HG02623 (cell line): ENCODE measurements around the gene P2RY13.

Experiments
- ATAC-seq: cut with Tn5 transposase; IDR thresholded peaks from one replicate; pipeline ENCODE4 v1.9.1; 2021; ENCODE audit warnings: moderate library complexity; ENCODE audit not compliant: unreplicated experiment

Gene P2RY13

DNA sequence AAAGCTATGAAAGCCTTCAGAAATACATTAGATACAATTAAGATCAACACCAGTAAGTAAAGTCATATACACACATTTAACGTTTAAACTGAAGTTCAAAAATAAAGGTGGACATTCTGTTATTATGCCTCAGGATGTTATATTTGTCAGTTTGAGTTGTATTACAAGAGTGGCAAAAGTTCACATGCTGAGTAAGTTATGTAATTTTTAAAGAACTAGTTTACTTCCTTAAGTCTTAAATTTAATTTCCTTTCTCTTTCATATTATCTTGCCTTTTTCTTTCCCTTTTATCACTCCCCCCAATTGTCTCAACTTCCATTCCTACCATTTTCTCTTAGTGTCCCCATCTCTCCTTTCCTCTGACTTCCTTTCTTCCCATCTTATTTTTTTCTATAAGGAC lies 7.8 kb downstream of the P2RY13 start:
- ATAC-seq = no peak

DNA sequence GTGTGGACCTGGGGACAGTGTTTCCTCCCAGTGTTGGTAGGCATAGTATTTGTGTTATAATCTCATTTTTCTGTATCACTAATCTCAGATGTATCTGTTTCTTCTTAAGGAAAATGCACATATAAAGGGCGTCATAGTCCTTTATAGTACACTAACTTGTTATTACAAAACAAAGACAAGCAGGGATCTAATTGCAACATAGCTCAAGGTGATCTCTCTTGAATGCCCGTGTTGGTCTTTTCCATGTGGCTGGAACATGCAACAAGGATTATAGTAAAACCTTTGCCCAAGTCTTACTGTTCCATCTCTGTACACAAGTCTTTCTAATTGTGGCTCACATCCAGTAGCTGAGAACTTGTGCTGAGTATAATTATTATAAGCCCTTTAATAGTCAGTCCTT lies 9.2 kb downstream of the P2RY13 start:
- ATAC-seq = no peak

DNA sequence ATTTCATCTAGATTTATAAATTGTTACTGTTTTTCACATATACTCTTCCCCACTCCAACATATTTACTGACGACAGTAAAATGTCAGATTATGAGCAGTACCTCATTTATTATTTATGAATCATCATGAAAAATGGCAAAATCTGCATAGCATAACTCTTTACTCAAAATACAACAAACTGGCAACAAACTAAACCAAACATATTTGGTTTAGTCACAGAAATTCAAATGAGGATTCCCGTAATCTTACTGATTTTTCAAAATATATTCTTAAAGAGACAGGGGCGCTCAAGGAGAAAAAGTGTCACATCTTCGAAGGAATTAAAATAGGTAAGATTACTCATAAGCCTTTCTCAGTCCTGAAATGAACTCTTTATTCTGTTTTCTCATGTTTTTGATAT lies 9.7 kb downstream of the P2RY13 start:
- ATAC-seq = no peak

GRCh38 chr3:151318991-151319390 lies 10.4 kb downstream of the P2RY13 start:
- no peak for ATAC-seq

DNA sequence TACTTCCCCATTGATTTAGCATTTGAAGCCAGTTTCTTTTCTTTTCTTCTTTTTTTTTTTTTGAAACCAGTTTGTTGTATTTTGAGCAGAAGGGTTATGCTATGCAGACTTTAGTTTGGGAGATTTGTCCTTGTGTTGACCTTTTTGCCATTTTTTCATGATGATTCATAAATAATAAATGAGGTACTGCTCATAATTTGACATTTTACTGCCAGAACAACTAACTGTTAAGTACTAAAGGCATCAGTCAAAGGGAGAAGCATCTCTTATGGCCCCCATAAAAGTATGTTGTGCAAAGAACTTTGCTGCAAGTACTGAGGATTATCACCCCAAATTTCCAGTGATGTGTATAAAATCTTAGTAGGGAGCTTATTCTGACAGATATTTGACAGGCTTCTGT lies 11.0 kb downstream of the P2RY13 start:
- no peak for ATAC-seq

- no peak for ATAC-seq
These were observed 12.9 kb downstream of the P2RY13 start, which contains the start of gene GPR87 for GRCh38 chr3:151316267-151316991. GPR87 (minus strand) TSS chr3:151316820; CDS start chr3:151300100, 16,720 bp downstream.

- no peak for ATAC-seq
These were observed 13.5 kb downstream of the P2RY13 start for GRCh38 chr3:151315846-151316245.

DNA sequence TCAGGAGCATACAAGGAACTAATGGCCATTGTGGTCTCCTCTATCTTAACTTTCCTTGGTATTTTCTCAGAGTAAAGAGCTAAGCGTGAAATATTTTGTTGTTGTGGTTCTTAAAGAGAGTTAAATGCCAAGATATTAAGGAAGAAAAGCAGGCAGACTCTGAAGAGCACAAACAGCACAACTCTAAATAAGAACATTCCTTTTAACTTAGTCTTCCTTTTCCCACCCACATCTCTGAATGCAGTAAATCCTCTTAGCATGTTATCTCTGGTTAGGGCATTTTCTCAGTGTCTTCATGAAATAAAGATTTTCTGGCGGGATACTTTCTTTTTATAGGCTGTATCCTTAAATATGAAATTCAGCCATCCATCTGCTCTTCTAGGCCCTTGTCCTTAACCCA lies 14.2 kb downstream of the P2RY13 start:
- no peak for ATAC-seq

DNA sequence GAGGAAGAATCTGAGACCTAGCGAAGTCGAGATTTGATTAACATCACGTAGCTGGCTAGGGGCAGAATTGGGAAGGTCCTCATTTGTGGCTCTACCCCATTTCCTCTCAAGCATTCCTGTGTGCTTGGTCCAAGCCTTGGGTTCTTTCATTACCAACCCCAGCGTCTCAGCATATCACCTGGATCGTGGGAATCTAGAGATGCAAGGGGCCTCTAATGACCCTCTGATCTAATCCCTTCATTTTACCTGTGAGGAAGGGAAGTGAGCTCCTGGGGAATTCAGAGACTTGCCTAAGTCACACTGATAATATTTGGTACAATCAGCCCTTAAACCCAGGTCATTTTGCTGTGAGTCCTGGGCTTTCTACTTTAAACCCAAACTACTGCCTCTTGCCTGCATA lies 14.8 kb downstream of the P2RY13 start:
- no peak for ATAC-seq

- no peak for ATAC-seq
These were observed 15.2 kb downstream of the P2RY13 start for GRCh38 chr3:151314137-151314536.

DNA sequence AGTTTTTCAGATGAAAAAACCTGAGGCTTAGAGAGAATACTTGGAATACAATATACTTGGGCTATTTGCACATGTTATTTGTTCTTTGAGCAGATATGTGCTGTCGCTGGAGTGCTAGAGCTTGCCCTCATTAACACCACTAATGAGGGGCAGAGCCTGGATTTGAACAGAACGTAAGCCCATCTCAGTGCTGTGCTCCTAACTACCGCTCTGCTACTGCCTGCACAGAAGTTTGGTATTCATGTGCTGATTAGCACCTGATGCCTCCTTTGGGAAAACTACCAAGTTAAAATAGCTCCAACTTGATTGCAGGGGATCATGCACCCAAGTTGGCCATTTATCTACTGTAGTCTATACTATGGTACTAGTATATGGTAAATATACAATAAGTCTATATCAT lies 16.4 kb downstream of the P2RY13 start:
- ATAC-seq = no peak

GRCh38 chr3:151309566-151309965 lies 19.8 kb downstream of the P2RY13 start:
- no peak for ATAC-seq

- no peak for ATAC-seq
These were observed 21.5 kb downstream of the P2RY13 start for GRCh38 chr3:151307583-151308488.

GRCh38 chr3:151307131-151307530 lies 22.2 kb downstream of the P2RY13 start:
- no peak for ATAC-seq

DNA sequence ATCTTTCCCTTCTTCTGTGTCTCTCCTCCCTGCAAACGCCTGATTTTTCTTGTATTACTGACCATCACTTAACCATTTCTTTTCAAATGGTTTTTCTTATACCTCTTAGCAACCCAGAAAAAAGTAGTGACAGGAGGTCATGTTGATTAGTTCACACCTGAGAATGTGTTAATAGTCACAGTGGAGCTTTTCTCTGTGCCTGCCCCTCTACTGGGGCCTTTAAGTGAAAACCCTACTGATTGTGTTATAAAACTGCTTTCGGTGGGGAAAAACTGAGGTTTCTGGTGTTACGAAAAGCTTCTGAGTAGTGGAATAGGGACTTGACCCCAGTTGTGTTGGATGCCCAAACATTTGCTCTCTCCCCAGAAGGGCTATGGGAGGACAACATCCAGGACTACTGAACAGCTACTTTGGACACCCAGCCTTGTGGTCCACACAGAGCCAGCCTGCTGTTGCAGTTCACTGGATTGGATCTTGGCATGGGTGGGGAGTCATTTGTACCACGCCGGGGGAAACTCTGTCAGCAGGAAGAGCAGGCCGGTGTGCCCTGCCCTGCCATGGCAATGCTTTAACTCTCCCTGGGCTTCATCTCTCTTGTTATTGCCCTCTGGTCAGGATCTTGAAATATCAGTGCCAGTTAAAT lies 23.1 kb downstream of the P2RY13 start:
- ATAC-seq = no peak

- no peak for ATAC-seq
These were observed 23.6 kb downstream of the P2RY13 start for GRCh38 chr3:151305775-151306151.

DNA sequence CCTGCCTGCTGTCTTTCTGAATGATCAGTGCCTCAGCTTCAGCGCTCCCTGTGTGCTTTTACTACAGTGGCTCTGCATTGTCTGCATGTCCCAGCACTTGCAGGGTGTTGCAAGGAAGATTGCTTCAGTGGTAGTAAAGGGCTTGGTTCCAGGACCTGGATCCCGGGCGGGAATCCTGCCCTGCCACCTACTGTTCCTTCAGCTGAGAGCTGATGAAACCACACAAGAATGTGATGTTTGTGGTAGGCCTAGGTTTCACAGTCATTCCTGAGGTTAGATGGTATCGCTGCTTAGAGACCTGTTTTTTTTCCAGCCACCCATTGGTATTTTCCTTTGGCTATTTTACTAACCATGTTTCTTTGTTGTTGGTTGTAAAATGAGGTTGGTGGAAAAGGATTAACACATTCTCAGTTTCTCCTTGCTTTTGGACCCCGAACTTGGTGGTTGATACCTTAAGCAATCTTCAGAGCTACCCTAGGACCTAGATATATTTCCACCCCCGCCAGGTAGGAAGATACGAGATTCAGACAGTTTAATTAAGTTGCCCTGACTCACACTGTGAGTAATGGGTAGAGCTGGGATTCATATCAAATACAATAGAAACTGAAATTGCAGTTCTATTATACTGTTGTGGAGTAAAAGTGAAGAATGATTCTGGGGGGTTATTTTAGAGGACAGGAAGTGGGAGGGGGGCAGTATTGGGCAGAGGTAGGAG lies 24.1 kb downstream of the P2RY13 start:
- ATAC-seq = no peak

DNA sequence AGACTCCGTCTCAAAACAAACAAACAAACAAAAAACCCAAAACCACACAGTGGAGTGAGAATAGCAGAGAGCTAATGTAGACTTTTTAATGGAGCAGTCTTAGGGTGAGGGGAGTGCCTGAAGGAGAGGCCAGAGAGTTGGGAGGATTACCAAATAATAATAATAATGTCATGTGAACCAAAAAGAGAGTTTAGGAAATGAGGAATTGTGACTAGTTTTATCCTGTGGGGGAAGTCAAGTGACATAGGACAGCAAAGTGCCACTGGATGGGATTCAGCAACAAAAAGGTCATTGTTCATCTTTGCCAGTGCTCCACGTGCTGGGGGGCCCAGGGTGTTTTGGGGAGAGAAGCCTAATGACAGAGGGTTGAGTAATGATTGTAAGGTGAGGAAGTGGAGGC lies 25.6 kb downstream of the P2RY13 start:
- no peak for ATAC-seq

- ATAC-seq = no peak
These were observed 27.6 kb downstream of the P2RY13 start for GRCh38 chr3:151301787-151302186.

GRCh38 chr3:151300539-151300938 lies 28.8 kb downstream of the P2RY13 start:
- ATAC-seq = no peak

DNA sequence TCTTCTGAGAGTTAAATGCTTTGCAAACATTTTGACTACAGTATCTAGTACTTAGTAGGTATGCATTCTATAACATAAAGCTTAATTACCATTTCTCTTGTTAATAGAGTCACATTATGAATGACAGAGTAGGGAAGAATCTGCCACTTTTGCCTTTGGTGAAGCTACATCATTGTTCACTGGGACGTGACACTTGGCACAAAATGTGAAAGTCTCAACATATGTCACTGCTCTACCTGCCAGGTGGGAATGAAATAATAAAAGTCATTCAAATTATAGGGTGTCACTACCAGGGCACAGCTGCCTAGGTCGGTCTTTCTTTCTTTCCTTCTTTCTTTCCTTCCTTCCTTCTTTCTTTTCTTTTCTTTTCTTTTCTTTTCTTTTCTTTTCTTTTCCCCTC lies 30.3 kb downstream of the P2RY13 start:
- no peak for ATAC-seq
